Superior temporal gyrus (tissue), 1 donor: ENCODE data around the gene PLD4.

Experiments
- DNase-seq: peaks from one replicate; pipeline ENCODE4 v3.0.0-alpha.2; 2016; ENCODE audit errors: extremely low spot score

The PLD4 gene

GRCh38 chr14:104974665-104975390, 50.1 kb downstream of the PLD4 start:
- DNase-seq, result no peak

- DNase-seq, result no peak
These were observed 51.0 kb downstream of the PLD4 start for GRCh38 chr14:104975481-104976197.

- DNase-seq, result peak; percentile 71
These were observed 51.7 kb downstream of the PLD4 start for GRCh38 chr14:104976198-104977007.

GRCh38 chr14:104977008-104977680, 52.5 kb downstream of the PLD4 start:
- no peak for DNase-seq

- peak; percentile 29 for DNase-seq
These were observed 53.3 kb downstream of the PLD4 start, which contains the start of gene AHNAK2 for GRCh38 chr14:104977681-104978653. AHNAK2 (minus strand) TSS chr14:104978374; CDS start chr14:104978237, 137 bp downstream.

- no peak for DNase-seq
These were observed 54.3 kb downstream of the PLD4 start for GRCh38 chr14:104978746-104979691.

GRCh38 chr14:104979758-104980610, 55.3 kb downstream of the PLD4 start:
- DNase-seq, result no peak

GRCh38 chr14:104980611-104981531, 56.2 kb downstream of the PLD4 start:
- DNase-seq, result no peak

- DNase-seq, result no peak
These were observed 57.2 kb downstream of the PLD4 start for GRCh38 chr14:104981699-104982541.

- DNase-seq, result no peak
These were observed 58.0 kb downstream of the PLD4 start for GRCh38 chr14:104982548-104983230.
